Measurements from ENCODE around the gene PTGS1.

Gene PTGS1

DNA sequence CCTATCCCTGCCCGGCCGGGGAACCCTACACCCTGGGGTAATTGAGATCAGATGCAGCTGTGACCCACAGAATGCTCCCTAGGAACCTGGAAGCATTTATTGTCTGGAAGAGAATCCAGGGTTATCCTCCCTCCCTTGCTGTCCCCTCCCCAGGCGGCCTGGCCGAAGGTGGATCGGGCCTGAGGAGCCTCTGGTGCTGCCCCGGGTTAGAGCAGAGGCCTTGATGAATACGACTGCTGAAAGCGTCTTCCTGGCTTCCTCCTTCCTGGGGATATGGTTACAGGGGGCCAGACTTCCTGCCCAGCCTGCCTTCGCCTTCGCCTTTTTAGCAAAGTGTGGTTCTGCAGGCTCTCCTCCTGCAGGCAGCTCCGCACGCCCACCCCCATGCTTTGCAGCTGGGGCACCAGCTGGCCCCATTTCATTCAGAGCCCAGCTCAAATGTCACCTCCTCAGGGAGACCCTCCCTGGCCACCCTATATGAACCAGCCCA, 22.5 kb upstream of the PTGS1 start:
- Histone ChIP-seq H3K36me3 (no peaks in the 10 kb centered on the region), H3K9me3 (no peaks in the 10 kb centered on the region), H3K27ac (no peak overlapping the region), H3K27me3 (peaks cover 0 to 12% of the 10 kb centered on the region in 2 donors), H3K4me3 (no peak overlapping the region), H3K4me1 (peaks cover 0 to 15% (median 6%) of the 10 kb centered on the region in 4 donors)
- intact Hi-C loops (cut with DNase I; ENCODE audit: low total_unique reads) = loop anchor here (2.0 kb wide), 1 partner anchor 222 kb away; no protein-coding TSS in a partner anchor
- TF ChIP-seq CTCF (IDR thresholded peaks at IDR 0.05) = no peak
- DNase-seq = peak in 1 of 2 donors; percentile 40

GRCh38 chr9:122348791-122349190, 22.0 kb upstream of the PTGS1 start:
- Histone ChIP-seq H3K27ac (no peak overlapping the region), H3K9me3 (no peaks in the 10 kb centered on the region), H3K36me3 (no peaks in the 10 kb centered on the region), H3K4me3 (no peak overlapping the region), H3K27me3 (peaks cover 0 to 12% of the 10 kb centered on the region in 2 donors), H3K4me1 (peaks cover 0 to 15% (median 6%) of the 10 kb centered on the region in 4 donors)
- intact Hi-C loops (cut with DNase I; ENCODE audit: low total_unique reads) = loop anchor here (2.0 kb wide), 1 partner anchor 222 kb away; no protein-coding TSS in a partner anchor
- TF ChIP-seq CTCF (IDR thresholded peaks at IDR 0.05) = no peak
- no peak for DNase-seq

DNA sequence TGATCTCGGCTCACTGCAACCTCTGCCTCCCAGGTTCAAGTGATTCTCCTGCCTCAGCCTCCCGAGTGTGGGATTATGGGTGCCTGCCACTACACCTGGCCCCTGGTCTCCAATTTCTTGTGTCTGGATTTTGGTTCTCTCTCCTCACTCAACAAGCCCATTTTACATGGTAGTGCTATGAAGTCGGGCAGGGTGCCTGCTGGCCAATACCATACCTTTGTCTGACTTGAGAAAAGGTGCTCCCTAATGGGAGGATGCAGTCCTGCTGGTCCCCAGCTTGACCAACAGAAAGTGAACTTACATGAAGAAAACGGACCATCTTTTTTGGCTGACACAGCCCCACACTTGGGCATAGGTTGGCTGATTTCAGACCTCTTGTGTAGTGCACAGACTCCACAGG, 21.6 kb upstream of the PTGS1 start:
- Histone ChIP-seq H3K27ac (no peak overlapping the region), H3K4me1 (peaks cover 0 to 15% (median 6%) of the 10 kb centered on the region in 4 donors), H3K36me3 (no peaks in the 10 kb centered on the region), H3K9me3 (no peaks in the 10 kb centered on the region), H3K27me3 (peaks cover 0 to 12% of the 10 kb centered on the region in 2 donors), H3K4me3 (no peak overlapping the region)
- no peak for TF ChIP-seq CTCF (IDR thresholded peaks at IDR 0.05)
- DNase-seq = peak in 1 of 2 donors; percentile 28
- intact Hi-C loops (cut with DNase I; ENCODE audit: low total_unique reads) = loop anchor here (2.0 kb wide), 1 partner anchor 222 kb away; no protein-coding TSS in a partner anchor

GRCh38 chr9:122350577-122351355, 20.1 kb upstream of the PTGS1 start:
- DNase-seq = peak; percentile 65 to 86
- intact Hi-C loops (cut with DNase I; ENCODE audit: low total_unique reads) = no loop called here
- no peaks in the 10 kb centered on the region for H3K9me3 ChIP-seq
- no peaks in the 10 kb centered on the region for H3K36me3 ChIP-seq
- H3K27ac ChIP-seq = no peak overlapping the region
- H3K4me3 ChIP-seq = no peak overlapping the region
- TF ChIP-seq CTCF (IDR thresholded peaks at IDR 0.05) = peak; percentile 89 to 94
- H3K27me3 ChIP-seq = peaks cover 0 to 12% of the 10 kb centered on the region in 2 donors
- peaks cover 0 to 15% (median 6%) of the 10 kb centered on the region in 4 donors for H3K4me1 ChIP-seq

- Histone ChIP-seq H3K4me3 (no peak overlapping the region), H3K27me3 (peaks cover 0 to 6% of the 10 kb centered on the region in 2 donors), H3K27ac (no peak overlapping the region), H3K4me1 (no peaks in the 10 kb centered on the region), H3K36me3 (no peaks in the 10 kb centered on the region), H3K9me3 (no peaks in the 10 kb centered on the region)
- peak in 1 of 2 donors; percentile 47 for DNase-seq
- TF ChIP-seq CTCF (IDR thresholded peaks at IDR 0.05) = no peak
- intact Hi-C loops (cut with DNase I; ENCODE audit: low total_unique reads) = no loop called here
Measured at GRCh38 chr9:122354536-122355199, 16.2 kb upstream of the PTGS1 start.
